Kidney (tissue), 14 donors: ENCODE measurements around the gene SERINC2. TPM values are rescaled to one million over a fixed set of nuclear protein-coding genes. Genes with fewer than 3 reads are reported as not detected.
A peak's percentile ranks its signal among the peaks of the same experiment; 100 is the strongest.

Experiments
- DNase-seq, 5 donors: peaks; one replicate each; pipeline ENCODE4 v3.0.0-alpha.2; 2013 to 2020
- FAIRE-seq: peaks from 2 replicates; lab custom pipeline; 2012; peaks lifted over from hg19 to GRCh38; lab: Jason Lieb, UNC
- H3K27ac ChIP-seq, 2 donors: one replicate each; pipeline ENCODE4 v1.7.0; 2013; ENCODE audit warnings: low read depth in 2 of 2, low read length in 2 of 2, inconsistent platforms in 1 of 2
- H3K27me3 ChIP-seq: one replicate; pipeline ENCODE4 v1.7.1; 2013; ENCODE audit warnings: low read length, inconsistent platforms; ENCODE audit not compliant: control insufficient read depth, insufficient read depth
- H3K36me3 ChIP-seq, 3 donors: one replicate each; pipeline versions ENCODE4 v1.7.0 to v1.7.1; 2013; ENCODE audit warnings: low read length in 3 of 3, control low read depth in 1 of 3, inconsistent platforms in 1 of 3; ENCODE audit not compliant: insufficient read depth in 3 of 3, control insufficient read depth in 2 of 3
- H3K4me1 ChIP-seq, 3 donors: one replicate each; pipeline versions ENCODE4 v1.7.0 to v1.7.1; 2013; ENCODE audit warnings: low read length in 3 of 3, inconsistent platforms in 1 of 3, low read depth in 1 of 3; ENCODE audit not compliant: control insufficient read depth in 2 of 3, insufficient read depth in 2 of 3
- H3K4me3 ChIP-seq, 3 donors: one replicate each; pipeline versions ENCODE4 v1.7.0 to v1.8.1; 2013; ENCODE audit warnings: low read length in 3 of 3, control low read depth in 1 of 3, inconsistent platforms in 1 of 3
- H3K9ac ChIP-seq, 3 donors: one replicate each; pipeline versions ENCODE4 v1.7.0 to v1.7.1; 2013; ENCODE audit warnings: low read length in 3 of 3, control low read depth in 1 of 3, inconsistent platforms in 1 of 3
- H3K9me3 ChIP-seq, 3 donors: one replicate each; pipeline versions ENCODE4 v1.7.0 to v1.7.1; 2013; ENCODE audit warnings: low read length in 3 of 3, control low read depth in 1 of 3, inconsistent platforms in 1 of 3; ENCODE audit not compliant: control insufficient read depth in 2 of 3, insufficient read depth in 1 of 3
- intact Hi-C: fragments of 100-400 bp; cut with DNase I; formaldehyde crosslinking; loops from one replicate; pipeline ENCODE4 v1.11.1; 2022
- polyA plus RNA-seq: library from polyadenylated mRNA; stranded (reverse); fragments of 350-450 nt; fragmentation: Illumina TruSeq; extraction: RNeasy Lipid Tissue Mini Kit (QIAGEN cat#74804); gene quantifications from one replicate; pipeline ENCODE4 v1.2.3, GENCODE V29; 2014; ENCODE audit warnings: low read depth, low replicate concordance; ENCODE audit not compliant: insufficient read depth
- total RNA-seq: library from RNA; stranded (reverse); fragmentation: NEBNext Ultra II Directional; extraction: Animal tissue kit (Norgen Biotek cat#: 25700); gene quantifications from one replicate; pipeline ENCODE4 v1.2.1, GENCODE V29; 2021
- TF ChIP-seq, protein P1 (sequence below): IDR thresholded peaks from 3 replicates; pipeline ENCODE4 v1.5.1; 2012; ENCODE audit warnings: mild to moderate bottlenecking, moderate library complexity, borderline replicate concordance; ENCODE audit not compliant: insufficient read depth; ENCODE audit errors: extremely low read depth
- donor health status: control.
- donor health status: control.
- donor health status: control.
- donor health status: control.
- donor health status: control.
- donor health status: DM: yes; HTN: yes; CAD: no.
- donor health status: Normal renal cell carcinoma (clear cell type).

SERINC2 gene
- total and polyA plus RNA-seq, 2 donors from 2014 or later = 99.2 to 126 TPM

DNA sequence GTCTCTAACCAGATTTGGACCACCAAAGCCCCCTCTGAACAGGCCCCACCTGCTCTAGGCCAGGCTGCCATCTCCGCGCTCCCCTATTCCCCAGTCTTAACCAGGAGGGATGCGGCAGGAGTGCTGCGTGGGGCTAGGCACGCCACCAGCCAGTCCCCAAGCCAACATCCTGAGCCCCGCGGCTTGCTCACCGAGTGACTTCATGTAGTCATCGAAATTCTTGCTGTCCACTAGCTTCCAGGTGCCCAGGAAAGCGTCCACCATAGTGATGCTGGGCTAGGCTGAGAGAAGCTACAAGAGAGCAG, 40.3 kb upstream of the SERINC2 start:
- Histone ChIP-seq H3K36me3 (peaks cover 0 to 9% (median 2%) of the 10 kb centered on the region in 3 donors), H3K9me3 (no peaks in the 10 kb centered on the region), H3K27me3 (no peaks in the 10 kb centered on the region), H3K4me1 (peaks cover 2 to 54% (median 41%) of the 10 kb centered on the region in 3 donors), H3K4me3 (peak overlapping the region in 2 of 3 donors; percentile 49 to 58), H3K9ac (peak overlapping the region in 2 of 3 donors; percentile 63 to 89), H3K27ac (peak overlapping the region; percentile 89 to 98)
- intact Hi-C loops = no loop called here
- no peak for FAIRE-seq
- TF ChIP-seq, protein P1, sequence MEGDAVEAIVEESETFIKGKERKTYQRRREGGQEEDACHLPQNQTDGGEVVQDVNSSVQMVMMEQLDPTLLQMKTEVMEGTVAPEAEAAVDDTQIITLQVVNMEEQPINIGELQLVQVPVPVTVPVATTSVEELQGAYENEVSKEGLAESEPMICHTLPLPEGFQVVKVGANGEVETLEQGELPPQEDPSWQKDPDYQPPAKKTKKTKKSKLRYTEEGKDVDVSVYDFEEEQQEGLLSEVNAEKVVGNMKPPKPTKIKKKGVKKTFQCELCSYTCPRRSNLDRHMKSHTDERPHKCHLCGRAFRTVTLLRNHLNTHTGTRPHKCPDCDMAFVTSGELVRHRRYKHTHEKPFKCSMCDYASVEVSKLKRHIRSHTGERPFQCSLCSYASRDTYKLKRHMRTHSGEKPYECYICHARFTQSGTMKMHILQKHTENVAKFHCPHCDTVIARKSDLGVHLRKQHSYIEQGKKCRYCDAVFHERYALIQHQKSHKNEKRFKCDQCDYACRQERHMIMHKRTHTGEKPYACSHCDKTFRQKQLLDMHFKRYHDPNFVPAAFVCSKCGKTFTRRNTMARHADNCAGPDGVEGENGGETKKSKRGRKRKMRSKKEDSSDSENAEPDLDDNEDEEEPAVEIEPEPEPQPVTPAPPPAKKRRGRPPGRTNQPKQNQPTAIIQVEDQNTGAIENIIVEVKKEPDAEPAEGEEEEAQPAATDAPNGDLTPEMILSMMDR = no peak
- DNase-seq = no peak

DNA sequence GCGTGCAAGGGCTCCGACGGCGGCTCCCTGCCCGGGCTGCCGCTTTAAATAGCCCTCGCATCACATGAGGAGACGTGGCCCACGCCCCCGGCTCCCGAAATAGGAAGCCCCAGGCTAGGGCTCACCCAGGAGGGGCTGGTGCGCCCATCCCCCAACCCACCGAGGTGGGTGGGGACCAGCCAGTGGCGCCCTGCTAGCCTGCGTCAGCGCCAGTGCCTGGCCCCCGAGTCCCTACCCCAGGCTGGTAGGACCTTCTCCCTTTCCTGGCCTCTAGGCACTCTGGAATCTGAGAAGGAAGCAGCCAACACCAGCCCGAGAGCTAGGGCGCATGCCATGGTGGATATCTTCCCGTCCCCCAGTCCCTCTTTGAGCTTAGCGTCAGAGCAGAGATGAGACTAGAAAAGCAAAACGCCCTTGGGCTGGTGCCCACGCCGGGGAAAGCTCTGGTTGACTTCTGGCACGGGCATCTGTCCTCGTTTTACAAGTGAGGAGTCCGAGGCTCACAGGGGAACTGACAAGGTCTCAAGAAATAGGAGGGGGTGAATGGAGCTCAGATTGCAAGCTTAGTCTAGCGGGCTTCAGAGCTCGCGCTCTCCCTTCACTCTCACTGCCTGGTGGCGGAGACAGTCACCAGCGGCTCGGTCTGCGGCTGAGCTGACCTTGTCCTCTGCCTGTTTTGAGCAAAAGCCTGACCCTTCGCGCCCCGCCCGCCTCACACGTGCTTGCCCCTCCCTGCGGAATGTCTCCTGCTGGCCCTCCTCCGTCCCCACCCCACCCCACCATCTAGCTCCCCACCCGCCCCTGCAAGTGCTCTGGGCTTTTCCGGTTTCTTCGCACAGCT, 39.7 kb upstream of the SERINC2 start, which contains the start of gene FABP3:
Gene FABP3 (minus strand): TSS at position 21 of the 841 bp plus-strand sequence. CDS start 62 bp downstream, outside the sequence.
- peaks cover 0 to 6% (median 2%) of the 10 kb centered on the region in 3 donors for H3K36me3 ChIP-seq
- H3K27ac ChIP-seq = peak within 1 kb of the TSS; percentile 89 to 98
- H3K4me3 ChIP-seq = peak within 1 kb of the TSS; percentile 42 to 58 (median 49)
- peak within 1 kb of the TSS; percentile 27 to 89 (median 63) for H3K9ac ChIP-seq
- peak; percentile 91 to 95 (median 94) for DNase-seq
- TF ChIP-seq, protein P1 = no peak
- H3K4me1 ChIP-seq = peaks cover 2 to 51% (median 41%) of the 10 kb centered on the region in 3 donors
- intact Hi-C loops = no loop called here
- no peaks in the 10 kb centered on the region for H3K27me3 ChIP-seq
- FAIRE-seq = no peak
- H3K9me3 ChIP-seq = no peaks in the 10 kb centered on the region

DNA sequence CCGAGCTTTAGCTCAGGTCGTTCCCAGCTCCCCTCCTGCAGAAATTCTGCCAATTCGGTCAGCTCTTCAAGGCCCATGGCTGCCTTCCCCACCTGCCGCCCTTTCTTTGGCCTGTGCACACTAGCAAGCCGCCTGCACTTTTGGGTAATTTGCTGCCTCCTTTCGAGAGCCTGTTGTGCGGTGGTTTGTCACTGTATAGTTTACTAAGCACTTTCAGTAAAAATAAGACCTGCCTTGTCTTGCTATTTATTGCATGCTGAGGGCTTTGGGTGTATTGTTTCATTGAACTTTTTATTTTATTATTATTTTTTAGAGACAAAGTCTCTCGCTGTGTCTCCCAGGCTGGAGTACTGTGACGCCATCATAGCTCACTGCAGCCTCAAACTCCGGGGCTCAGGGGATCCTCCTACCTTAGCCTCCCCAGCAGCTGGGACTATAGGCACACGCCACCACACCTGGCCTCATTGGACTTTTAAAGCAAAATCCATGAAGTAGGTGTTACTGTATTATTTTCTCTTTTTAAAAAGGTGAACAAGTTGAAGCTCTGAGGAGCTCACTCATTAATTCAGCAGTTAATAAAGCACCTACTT, 39.0 kb upstream of the SERINC2 start:
- intact Hi-C loops = no loop called here
- peaks cover 2 to 44% (median 41%) of the 10 kb centered on the region in 3 donors for H3K4me1 ChIP-seq
- TF ChIP-seq, protein P1 = no peak

More for the DNA sequence above, 39.0 kb upstream of the SERINC2 start:
- peak overlapping the region; percentile 89 to 98 for H3K27ac ChIP-seq
- H3K36me3 ChIP-seq = peaks cover 0 to 3% (median 0%) of the 10 kb centered on the region in 3 donors
- H3K9me3 ChIP-seq = no peaks in the 10 kb centered on the region
- DNase-seq = peak in 1 of 5 donors; percentile 39
- H3K27me3 ChIP-seq = no peaks in the 10 kb centered on the region
- H3K9ac ChIP-seq = peak overlapping the region in 2 of 3 donors; percentile 8 to 43
- no peak for FAIRE-seq
- H3K4me3 ChIP-seq = peak overlapping the region; percentile 12 to 58 (median 22)
